Left lobe of liver (tissue), 2 donors: ENCODE data around the gene WDR74. TPM values are rescaled to one million over a fixed set of nuclear protein-coding genes. Genes with fewer than 3 reads are reported as not detected.
A peak's percentile ranks its signal among the peaks of the same experiment; 100 is the strongest.

ENCODE experiments used
- ATAC-seq: fragments of 200-7000 bp; cut with Tn5 transposase; one replicate; pipeline ENCODE4 v1.9.1; 2020; ENCODE audit warnings: mild to moderate bottlenecking, moderate library complexity
- DNase-seq: peaks from one replicate; pipeline ENCODE4 v3.0.0-alpha.2; 2020; ENCODE audit warnings: low spot score
- total RNA-seq: library from RNA; stranded (reverse); gene quantifications from one replicate; pipeline ENCODE4 v1.2.1, GENCODE V29; 2021
- donor health status: DM: no; HTN: no; CAD: no; lungs with moderate emphysema.
- donor health status: DM: no; HTN: yes; CAD: no.

WDR74 gene
- total RNA-seq, 1 donor from 2014 or later = 20.5 TPM

GRCh38 chr11:62801071-62801470, 38.3 kb downstream of the WDR74 start:
- ATAC-seq (no peak), DNase-seq (no peak)

GRCh38 chr11:62799486-62799885, 39.9 kb downstream of the WDR74 start:
- no peak for ATAC-seq
- DNase-seq = no peak

GRCh38 chr11:62796281-62796680, 43.1 kb downstream of the WDR74 start:
- no peak for ATAC-seq
- DNase-seq = no peak

DNA sequence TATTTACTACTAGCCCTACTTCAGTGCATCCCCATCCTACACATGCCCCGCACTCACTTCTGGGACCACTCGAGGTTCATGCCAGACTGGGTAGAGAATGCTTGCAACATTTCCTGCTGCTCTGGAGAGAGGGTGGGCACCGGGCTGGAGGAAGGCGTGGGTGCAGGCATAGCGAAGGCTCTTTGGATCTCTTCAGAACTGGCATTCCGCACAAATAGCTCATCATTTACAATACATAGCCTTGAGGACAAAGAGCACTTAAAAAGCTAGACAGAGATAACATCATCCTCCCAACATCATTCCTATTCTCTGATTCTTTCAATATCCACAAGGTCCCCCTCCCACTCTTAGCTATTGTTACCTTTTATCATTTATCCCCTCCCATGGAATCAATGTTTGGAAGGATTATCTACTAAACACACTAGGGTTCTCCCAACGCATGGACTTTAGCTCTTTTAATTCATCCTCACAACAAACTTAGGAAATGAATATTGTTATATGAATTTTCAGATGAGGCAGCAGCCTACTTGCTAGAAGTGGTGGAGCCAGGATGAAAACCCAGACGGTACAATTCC, 45.1 kb downstream of the WDR74 start:
- DNase-seq (no peak), ATAC-seq (no peak)

GRCh38 chr11:62792202-62792575, 47.2 kb downstream of the WDR74 start:
- DNase-seq = no peak
- ATAC-seq = no peak

DNA sequence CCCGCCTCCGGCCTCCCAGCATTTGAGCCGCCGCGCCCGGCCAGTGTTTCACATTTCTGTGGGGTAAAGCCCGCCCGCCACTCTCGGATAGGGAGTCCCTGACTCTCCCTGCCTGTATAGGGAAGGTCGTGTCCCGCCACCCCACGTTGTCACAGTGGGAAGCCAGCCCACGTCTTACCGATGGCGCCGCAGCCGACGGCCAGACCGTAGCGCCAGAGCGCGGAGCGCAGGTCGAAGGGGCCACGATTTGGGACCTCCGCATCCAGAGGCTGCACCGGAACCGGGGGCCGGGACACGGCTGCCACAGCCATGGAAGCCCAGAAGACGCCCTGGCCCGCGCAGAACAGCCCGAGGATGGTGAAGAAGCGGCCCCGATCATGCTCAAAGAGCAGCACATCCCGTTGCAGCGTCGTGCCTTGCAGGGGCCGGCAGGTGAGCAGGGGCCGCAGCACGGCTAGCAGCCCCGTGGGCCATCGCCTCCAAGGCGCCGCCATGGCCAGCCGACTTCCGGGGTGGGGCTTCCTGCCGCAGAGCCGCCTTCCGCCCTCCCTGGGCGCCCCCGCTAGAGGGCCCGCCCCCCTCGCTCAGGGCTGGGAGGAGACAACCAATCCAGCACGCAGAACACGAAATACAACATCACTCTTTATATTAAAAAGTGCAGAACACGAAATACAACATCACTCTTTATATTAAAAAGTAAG, 47.7 kb downstream of the WDR74 start, which contains the start of gene TMEM223:
TMEM223 (minus strand) TSS at position 506 of the 701 bp plus-strand sequence; CDS start at position 494, 12 bp downstream.
- peak; percentile 86 for DNase-seq
- peak; percentile 85 for ATAC-seq

DNA sequence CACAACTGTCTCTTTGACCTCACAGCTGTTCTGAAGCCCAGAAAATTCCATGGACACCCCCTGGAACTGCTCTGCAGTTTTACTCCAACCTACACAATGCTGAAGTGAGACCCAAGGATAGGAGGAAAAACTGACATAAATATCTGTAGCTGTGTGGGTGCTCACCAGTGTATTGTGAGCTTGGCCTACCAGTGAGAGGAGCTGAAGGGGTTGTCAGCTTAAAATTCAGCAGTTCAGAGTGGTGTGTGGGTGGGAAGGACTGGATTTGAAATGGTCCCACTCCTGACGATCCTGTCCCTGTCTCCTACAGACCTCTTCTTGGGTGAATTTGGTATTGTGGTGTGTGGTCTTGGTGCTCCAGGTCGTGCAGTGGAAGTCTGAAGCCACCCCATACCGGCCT, 49.8 kb downstream of the WDR74 start:
- no peak for DNase-seq
- no peak for ATAC-seq

DNA sequence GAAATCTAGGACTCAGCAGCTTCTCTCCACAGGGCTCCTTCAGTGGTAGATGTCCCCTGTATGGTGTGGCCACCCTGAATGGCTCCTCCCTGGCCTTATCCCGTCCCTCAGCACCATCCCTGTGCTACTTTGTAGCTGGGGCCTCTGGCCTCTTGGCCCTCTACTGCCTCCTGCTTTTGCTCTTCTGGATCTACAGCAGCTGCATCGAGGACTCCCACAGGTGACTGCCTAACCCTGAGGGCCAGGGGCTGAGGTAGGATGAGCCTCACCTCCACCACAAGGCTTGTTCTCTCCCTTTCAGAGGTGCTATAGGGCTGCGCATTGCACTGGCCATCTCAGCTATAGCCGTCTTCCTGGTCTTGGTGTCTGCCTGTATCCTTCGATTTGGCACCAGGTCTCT, 50.4 kb downstream of the WDR74 start:
- DNase-seq (no peak), ATAC-seq (no peak)

DNA sequence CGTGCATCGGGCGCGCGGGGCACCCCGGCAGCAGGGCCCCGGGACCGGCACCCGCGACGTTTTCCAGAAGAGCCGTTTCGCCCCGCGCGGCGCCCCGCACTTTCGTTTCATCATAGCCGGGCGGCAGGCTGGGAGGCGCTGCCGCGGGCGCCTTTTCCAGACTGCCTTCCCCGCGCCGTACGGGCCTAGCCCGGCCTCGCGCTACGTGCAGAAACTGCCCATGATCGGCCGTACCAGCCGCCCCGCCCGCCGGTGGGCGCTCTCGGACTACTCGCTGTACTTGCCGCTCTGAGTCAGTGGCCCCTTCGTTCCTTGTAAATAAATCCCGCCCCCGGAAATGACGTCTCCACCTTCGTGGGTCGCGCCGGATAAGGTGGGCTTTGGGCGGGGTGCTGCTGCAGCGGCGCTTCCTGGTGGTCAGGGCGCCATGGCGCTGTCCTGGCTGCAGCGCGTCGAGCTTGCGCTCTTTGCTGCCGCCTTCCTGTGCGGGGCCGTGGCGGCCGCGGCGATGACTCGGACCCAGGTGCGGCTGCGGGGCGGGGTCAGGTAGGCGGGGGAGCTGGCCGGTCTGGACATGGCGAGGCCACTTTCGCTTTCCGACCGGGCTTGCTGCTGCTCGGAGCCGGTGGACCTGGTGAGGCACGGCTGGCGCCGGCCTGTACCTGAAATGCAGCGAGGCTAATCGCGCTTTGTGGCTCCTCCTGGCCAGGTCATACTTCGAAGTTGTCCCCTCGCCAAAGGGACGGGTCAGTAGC, 52.2 kb downstream of the WDR74 start, which contains the start of gene TMEM179B:
TMEM179B (plus strand) TSS at position 398 of the 755 bp plus-strand sequence; CDS start at position 428, 30 bp downstream.
- peak; percentile 98 for DNase-seq
- ATAC-seq = peak; percentile 84

DNA sequence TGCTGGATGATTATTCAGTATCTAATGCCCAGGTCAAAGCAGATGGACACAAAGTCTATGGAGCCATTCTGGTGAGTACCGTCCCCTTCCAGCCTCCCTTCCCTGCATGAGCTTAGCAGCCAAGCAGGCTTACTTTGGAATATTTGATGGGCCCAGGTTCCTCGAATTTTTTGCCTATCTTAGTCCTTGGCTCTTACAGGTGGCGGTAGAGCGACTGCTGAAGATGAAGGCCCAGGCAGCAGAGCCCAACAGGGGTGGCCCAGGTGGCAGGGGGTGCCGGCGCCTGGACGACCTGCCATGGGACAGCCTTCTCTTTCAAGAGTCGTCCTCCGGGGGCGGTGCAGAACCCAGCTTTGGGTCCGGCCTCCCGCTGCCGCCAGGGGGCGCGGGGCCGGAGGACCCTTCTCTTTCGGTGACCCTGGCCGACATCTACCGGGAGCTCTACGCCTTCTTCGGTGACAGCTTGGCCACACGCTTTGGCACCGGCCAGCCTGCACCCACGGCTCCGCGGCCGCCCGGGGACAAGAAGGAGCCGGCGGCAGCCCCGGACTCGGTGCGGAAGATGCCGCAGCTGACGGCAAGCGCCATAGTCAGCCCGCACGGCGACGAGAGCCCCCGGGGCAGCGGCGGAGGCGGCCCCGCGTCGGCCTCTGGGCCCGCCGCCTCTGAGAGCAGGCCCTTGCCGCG, 52.9 kb downstream of the WDR74 start:
- peak; percentile 88 for DNase-seq
- peak; percentile 85 for ATAC-seq

Other genes starting within 250 kb of the WDR74 start
- 32.6 TPM for gene TUT1, start 248.1 kb downstream of the WDR74 start, total RNA-seq
- gene MTA2, start 237.7 kb downstream of the WDR74 start, total RNA-seq = 24.4 TPM
- gene EML3, start 226.8 kb downstream of the WDR74 start, total RNA-seq = 29.9 TPM
- 1.1 TPM for gene ROM1, start 226.3 kb downstream of the WDR74 start, total RNA-seq
- gene B3GAT3, start 217.6 kb downstream of the WDR74 start, total RNA-seq = 16.8 TPM
- 220 TPM for gene GANAB, start 193.0 kb downstream of the WDR74 start, total RNA-seq
- 12.8 TPM for gene INTS5, start 186.3 kb downstream of the WDR74 start, total RNA-seq
- 30.4 TPM for gene C11orf98, start 174.4 kb downstream of the WDR74 start, total RNA-seq
- gene CSKMT, start 174.3 kb downstream of the WDR74 start, total RNA-seq = 3.4 TPM
- gene UQCC3, start 167.9 kb downstream of the WDR74 start, total RNA-seq = 4.9 TPM
- gene LBHD1, start 167.3 kb downstream of the WDR74 start, total RNA-seq = 3.3 TPM
- gene UBXN1, start 160.5 kb downstream of the WDR74 start, total RNA-seq = 30.5 TPM
- gene LRRN4CL, start 150.1 kb downstream of the WDR74 start, total RNA-seq = not detected
- 35.1 TPM for gene BSCL2, start 132.2 kb downstream of the WDR74 start, total RNA-seq
- 0.20 TPM for gene GNG3, start 131.9 kb downstream of the WDR74 start, total RNA-seq
- 13.7 TPM for gene HNRNPUL2, start 112.1 kb downstream of the WDR74 start, total RNA-seq
- 11.2 TPM for gene TTC9C, start 111.1 kb downstream of the WDR74 start, total RNA-seq
- gene ZBTB3, start 85.4 kb downstream of the WDR74 start, total RNA-seq = 5.5 TPM
- 22.7 TPM for gene POLR2G, start 78.0 kb downstream of the WDR74 start, total RNA-seq
- gene TAF6L, start 68.2 kb downstream of the WDR74 start, total RNA-seq = 22.9 TPM
- 27.5 TPM for gene TMEM179B, start 52.2 kb downstream of the WDR74 start, total RNA-seq
- gene TMEM223, start 47.6 kb downstream of the WDR74 start, total RNA-seq = 7.6 TPM
- gene NXF1, start 34.1 kb downstream of the WDR74 start, total RNA-seq = 42.8 TPM
- gene STX5, start 7.5 kb downstream of the WDR74 start, total RNA-seq = 23.8 TPM
- not detected for gene TEX54, start 6.7 kb downstream of the WDR74 start, total RNA-seq
- gene SLC3A2, start 41.3 kb upstream of the WDR74 start, total RNA-seq = 64.8 TPM
- gene CHRM1, start 81.8 kb upstream of the WDR74 start, total RNA-seq = not detected
- gene SLC22A6, start 145.4 kb upstream of the WDR74 start, total RNA-seq = not detected
- not detected for gene SLC22A8, start 176.3 kb upstream of the WDR74 start, total RNA-seq